PFSK-1 (cell line): Measurements from ENCODE around the gene KCNA2.

Experiments used
- FOXP2 ChIP-seq: optimal IDR thresholded peaks from 2 replicates; pipeline ENCODE3; 2011; ENCODE audit warnings: borderline replicate concordance, control low read depth, inconsistent platforms; ENCODE audit not compliant: insufficient read depth; ENCODE audit errors: extremely low read length, extremely low read depth
- POLR2AphosphoS5 ChIP-seq: IDR thresholded peaks from 2 replicates; pipeline ENCODE4 v1.6.1; 2012; ENCODE audit warnings: low read depth, mild to moderate bottlenecking, control low read depth, low read length, moderate library complexity
- REST ChIP-seq, 2 experiments: IDR thresholded peaks; 2 replicates each; pipeline versions ENCODE4 v1.6.1 to v1.8.0; 2011 to 2012; ENCODE audit warnings: low read depth in 2 of 2, low read length in 2 of 2, control low read depth in 1 of 2, inconsistent platforms in 1 of 2, mild to moderate bottlenecking in 1 of 2, moderate library complexity in 1 of 2; ENCODE audit not compliant: insufficient read depth in 1 of 2
- SIN3A ChIP-seq: IDR thresholded peaks from 2 replicates; pipeline ENCODE4 v1.6.1; 2012; ENCODE audit warnings: mild to moderate bottlenecking, low read length, moderate library complexity, borderline replicate concordance; ENCODE audit not compliant: insufficient read depth
- TAF1 ChIP-seq: IDR thresholded peaks from 2 replicates; pipeline ENCODE4 v1.6.1; 2012; ENCODE audit warnings: low read length, control low read depth, borderline replicate concordance; ENCODE audit not compliant: insufficient read depth

The KCNA2 gene

GRCh38 chr1:110596312-110596711 is 9.8 kb downstream of the KCNA2 start:
- no peak for TF ChIP-seq REST (IDR thresholded peaks at IDR 0.05; ENCODE audit: insufficient read depth in 1 of 2, low read depth in 2 of 2, low read length in 2 of 2)
- no peak for TF ChIP-seq TAF1
- TF ChIP-seq SIN3A: no peak
- no peak for TF ChIP-seq FOXP2
- no peak for TF ChIP-seq POLR2AphosphoS5

GRCh38 chr1:110595353-110595710 is 10.8 kb downstream of the KCNA2 start:
- TF ChIP-seq SIN3A (no peak), POLR2AphosphoS5 (no peak), FOXP2 (no peak), TAF1 (no peak), REST (IDR thresholded peaks at IDR 0.05; ENCODE audit: insufficient read depth in 1 of 2, low read depth in 2 of 2, low read length in 2 of 2) (no peak)

- TF ChIP-seq SIN3A (no peak), TAF1 (no peak), POLR2AphosphoS5 (no peak), REST (IDR thresholded peaks at IDR 0.05; ENCODE audit: insufficient read depth in 1 of 2, low read depth in 2 of 2, low read length in 2 of 2) (no peak), FOXP2 (no peak)
Observed at GRCh38 chr1:110594456-110595352, 11.5 kb downstream of the KCNA2 start.

- TF ChIP-seq FOXP2: no peak
- TF ChIP-seq SIN3A: no peak
- TF ChIP-seq TAF1: no peak
- no peak for TF ChIP-seq POLR2AphosphoS5
- no peak for TF ChIP-seq REST (IDR thresholded peaks at IDR 0.05; ENCODE audit: insufficient read depth in 1 of 2, low read depth in 2 of 2, low read length in 2 of 2)
Observed at GRCh38 chr1:110593902-110594301, 12.3 kb downstream of the KCNA2 start.
